ENCODE results near the gene SIN3A.

DNA sequence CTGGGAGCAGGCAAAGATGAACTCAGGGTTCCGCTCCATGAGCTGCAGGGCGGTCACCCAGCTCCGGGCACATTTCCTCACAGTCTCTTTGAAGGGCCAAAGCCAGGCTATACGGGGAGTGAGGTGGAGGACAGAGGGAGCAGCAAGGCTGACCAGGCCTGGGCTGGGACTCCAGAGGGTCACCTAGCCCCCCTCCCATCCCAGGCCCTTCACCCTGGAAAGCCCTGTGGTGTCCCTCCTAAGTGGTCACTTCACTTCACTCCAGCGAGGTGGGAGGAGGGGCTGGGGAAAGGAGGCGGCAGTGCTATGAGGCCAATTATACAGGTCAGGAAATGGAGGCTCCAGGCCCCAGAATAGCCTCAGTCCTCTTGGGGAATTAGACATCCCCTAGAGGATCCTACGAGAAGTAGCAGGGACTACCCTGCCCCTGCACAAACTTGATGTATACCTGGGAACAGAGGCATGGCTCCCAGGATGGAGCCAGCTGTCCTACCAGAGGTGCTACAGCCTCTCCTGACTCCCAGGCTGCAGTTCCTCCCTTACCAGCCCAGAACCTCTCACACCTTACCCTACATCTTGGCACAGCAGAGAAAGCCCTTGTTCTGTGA, 88.7 kb downstream of the SIN3A start:
- TF ChIP-seq, protein P1, sequence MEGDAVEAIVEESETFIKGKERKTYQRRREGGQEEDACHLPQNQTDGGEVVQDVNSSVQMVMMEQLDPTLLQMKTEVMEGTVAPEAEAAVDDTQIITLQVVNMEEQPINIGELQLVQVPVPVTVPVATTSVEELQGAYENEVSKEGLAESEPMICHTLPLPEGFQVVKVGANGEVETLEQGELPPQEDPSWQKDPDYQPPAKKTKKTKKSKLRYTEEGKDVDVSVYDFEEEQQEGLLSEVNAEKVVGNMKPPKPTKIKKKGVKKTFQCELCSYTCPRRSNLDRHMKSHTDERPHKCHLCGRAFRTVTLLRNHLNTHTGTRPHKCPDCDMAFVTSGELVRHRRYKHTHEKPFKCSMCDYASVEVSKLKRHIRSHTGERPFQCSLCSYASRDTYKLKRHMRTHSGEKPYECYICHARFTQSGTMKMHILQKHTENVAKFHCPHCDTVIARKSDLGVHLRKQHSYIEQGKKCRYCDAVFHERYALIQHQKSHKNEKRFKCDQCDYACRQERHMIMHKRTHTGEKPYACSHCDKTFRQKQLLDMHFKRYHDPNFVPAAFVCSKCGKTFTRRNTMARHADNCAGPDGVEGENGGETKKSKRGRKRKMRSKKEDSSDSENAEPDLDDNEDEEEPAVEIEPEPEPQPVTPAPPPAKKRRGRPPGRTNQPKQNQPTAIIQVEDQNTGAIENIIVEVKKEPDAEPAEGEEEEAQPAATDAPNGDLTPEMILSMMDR (IDR thresholded peaks at IDR 0.05): no peak
- no peak for TF ChIP-seq ZFX (IDR thresholded peaks at IDR 0.05; ENCODE audit: borderline replicate concordance)
